Activated T-cell treated with anti-CD3 and anti-CD28 coated beads, Interleukin-2, amount 50 U/mL, for 4 hours (primary cell): ENCODE measurements around the gene DDB1. TPM values are rescaled to one million over a fixed set of nuclear protein-coding genes. Genes with fewer than 3 reads are reported as not detected.

ENCODE experiments used
- ATAC-seq, 2 donors: fragments of 200-7000 bp; cut with Tn5 transposase; one replicate each; pipeline ENCODE4 v1.10.0; 2021
- DNase-seq: peaks from one replicate; pipeline ENCODE4 v3.0.0-alpha.2; 2020
- H3K27me3 Mint-ChIP-seq: one replicate; pipeline ENCODE4 v1.8.0; 2021; ENCODE audit warnings: low read depth, mixed read lengths
- H3K36me3 Mint-ChIP-seq: one replicate; pipeline ENCODE4 v1.8.0; 2022; ENCODE audit warnings: mixed read lengths; ENCODE audit not compliant: insufficient read depth
- H3K4me1 Mint-ChIP-seq: one replicate; pipeline ENCODE4 v1.8.0; 2021; ENCODE audit warnings: low read depth, mixed read lengths
- H3K4me3 Mint-ChIP-seq: one replicate; pipeline ENCODE4 v1.8.0; 2021; ENCODE audit warnings: mild to moderate bottlenecking, moderate library complexity, mixed read lengths
- H3K9me3 Mint-ChIP-seq: one replicate; pipeline ENCODE4 v1.8.0; 2021; ENCODE audit warnings: mixed read lengths
- total RNA-seq, 3 donors: library from RNA; stranded (reverse); gene quantifications; one replicate each; pipeline ENCODE4 v1.2.1, GENCODE V29; 2021

The DDB1 gene
- total RNA-seq, 3 donors from 2014 or later: 313 to 358 (median 327) TPM

GRCh38 chr11:61281581-61282250 lies 51.2 kb downstream of the DDB1 start:
- Mint-ChIP-seq H3K4me1 (no peaks in the 10 kb centered on the region), H3K9me3 (no peaks in the 10 kb centered on the region), H3K27me3 (peaks cover 4% of the 10 kb centered on the region), H3K4me3 (no peak overlapping the region), H3K36me3 (peaks cover 3% of the 10 kb centered on the region)
- DNase-seq (no peak), ATAC-seq (peak; percentile 66 to 76)

- no peak for ATAC-seq
- H3K27me3 Mint-ChIP-seq: peaks cover 4% of the 10 kb centered on the region
- H3K4me3 Mint-ChIP-seq: no peak overlapping the region
- no peaks in the 10 kb centered on the region for H3K9me3 Mint-ChIP-seq
- H3K36me3 Mint-ChIP-seq: peaks cover 3% of the 10 kb centered on the region
- DNase-seq: no peak
- no peaks in the 10 kb centered on the region for H3K4me1 Mint-ChIP-seq
These were observed 51.9 kb downstream of the DDB1 start for GRCh38 chr11:61280883-61281580.

GRCh38 chr11:61279934-61280659 lies 52.8 kb downstream of the DDB1 start:
- no peak for ATAC-seq
- peaks cover 3% of the 10 kb centered on the region for H3K36me3 Mint-ChIP-seq
- no peaks in the 10 kb centered on the region for H3K9me3 Mint-ChIP-seq
- no peak overlapping the region for H3K4me3 Mint-ChIP-seq
- peaks cover 4% of the 10 kb centered on the region for H3K27me3 Mint-ChIP-seq
- no peaks in the 10 kb centered on the region for H3K4me1 Mint-ChIP-seq
- no peak for DNase-seq

GRCh38 chr11:61278001-61278470 lies 54.9 kb downstream of the DDB1 start:
- Mint-ChIP-seq H3K4me3 (no peak overlapping the region), H3K27me3 (peaks cover 4% of the 10 kb centered on the region), H3K4me1 (no peaks in the 10 kb centered on the region), H3K9me3 (no peaks in the 10 kb centered on the region), H3K36me3 (no peaks in the 10 kb centered on the region)
- ATAC-seq (no peak), DNase-seq (no peak)

GRCh38 chr11:61277186-61278000 lies 55.5 kb downstream of the DDB1 start:
- no peak for ATAC-seq
- no peak for DNase-seq
- H3K36me3 Mint-ChIP-seq: no peaks in the 10 kb centered on the region
- H3K9me3 Mint-ChIP-seq: no peaks in the 10 kb centered on the region
- peaks cover 4% of the 10 kb centered on the region for H3K27me3 Mint-ChIP-seq
- H3K4me1 Mint-ChIP-seq: no peaks in the 10 kb centered on the region
- no peak overlapping the region for H3K4me3 Mint-ChIP-seq

GRCh38 chr11:61275191-61275590 lies 57.7 kb downstream of the DDB1 start:
- H3K4me1 Mint-ChIP-seq: no peaks in the 10 kb centered on the region
- no peaks in the 10 kb centered on the region for H3K9me3 Mint-ChIP-seq
- H3K4me3 Mint-ChIP-seq: no peak overlapping the region
- no peak for DNase-seq
- peaks cover 4% of the 10 kb centered on the region for H3K27me3 Mint-ChIP-seq
- H3K36me3 Mint-ChIP-seq: no peaks in the 10 kb centered on the region
- ATAC-seq: no peak

GRCh38 chr11:61274084-61274483 lies 58.8 kb downstream of the DDB1 start:
- H3K27me3 Mint-ChIP-seq: peaks cover 4% of the 10 kb centered on the region
- no peaks in the 10 kb centered on the region for H3K36me3 Mint-ChIP-seq
- ATAC-seq (no peak), DNase-seq (no peak)
- no peaks in the 10 kb centered on the region for H3K4me1 Mint-ChIP-seq
- no peaks in the 10 kb centered on the region for H3K9me3 Mint-ChIP-seq
- no peak overlapping the region for H3K4me3 Mint-ChIP-seq

GRCh38 chr11:61273178-61274078 lies 59.5 kb downstream of the DDB1 start:
- Mint-ChIP-seq H3K27me3 (peaks cover 6% of the 10 kb centered on the region), H3K36me3 (no peaks in the 10 kb centered on the region), H3K9me3 (no peaks in the 10 kb centered on the region), H3K4me1 (no peaks in the 10 kb centered on the region), H3K4me3 (no peak overlapping the region)
- DNase-seq: no peak
- ATAC-seq: no peak

- Mint-ChIP-seq H3K27me3 (peaks cover 1% of the 10 kb centered on the region), H3K9me3 (no peaks in the 10 kb centered on the region), H3K36me3 (no peaks in the 10 kb centered on the region), H3K4me3 (no peak overlapping the region), H3K4me1 (no peaks in the 10 kb centered on the region)
- DNase-seq (no peak), ATAC-seq (no peak)
These were observed 60.2 kb downstream of the DDB1 start for GRCh38 chr11:61272731-61273130.

- ATAC-seq: peak; percentile 53 to 58
- Mint-ChIP-seq H3K9me3 (no peaks in the 10 kb centered on the region), H3K27me3 (peaks cover 1% of the 10 kb centered on the region), H3K36me3 (no peaks in the 10 kb centered on the region), H3K4me1 (no peaks in the 10 kb centered on the region), H3K4me3 (no peak overlapping the region)
- DNase-seq: no peak
These were observed 62.4 kb downstream of the DDB1 start for GRCh38 chr11:61270354-61271076.

GRCh38 chr11:61268588-61269250 lies 64.2 kb downstream of the DDB1 start:
- no peak for ATAC-seq
- Mint-ChIP-seq H3K27me3 (peaks cover 1% of the 10 kb centered on the region), H3K36me3 (no peaks in the 10 kb centered on the region), H3K4me3 (no peak overlapping the region), H3K9me3 (no peaks in the 10 kb centered on the region), H3K4me1 (no peaks in the 10 kb centered on the region)
- no peak for DNase-seq

GRCh38 chr11:61267437-61267841 lies 65.5 kb downstream of the DDB1 start:
- H3K4me1 Mint-ChIP-seq: no peaks in the 10 kb centered on the region
- ATAC-seq: no peak
- H3K36me3 Mint-ChIP-seq: no peaks in the 10 kb centered on the region

More at GRCh38 chr11:61267437-61267841, 65.5 kb downstream of the DDB1 start:
- no peak for DNase-seq
- Mint-ChIP-seq H3K27me3 (peaks cover 1% of the 10 kb centered on the region), H3K9me3 (no peaks in the 10 kb centered on the region), H3K4me3 (no peak overlapping the region)
